ENCODE measurements around the gene CCDC78. TPM values are rescaled to one million over a fixed set of nuclear protein-coding genes. Genes with fewer than 3 reads are reported as not detected.
A peak's percentile ranks its signal among the peaks of the same experiment; 100 is the strongest.

Gene CCDC78
- 26.4 TPM for polyA plus RNA-seq (2012; ENCODE audit: insufficient read depth, insufficient read length, low read depth)

DNA sequence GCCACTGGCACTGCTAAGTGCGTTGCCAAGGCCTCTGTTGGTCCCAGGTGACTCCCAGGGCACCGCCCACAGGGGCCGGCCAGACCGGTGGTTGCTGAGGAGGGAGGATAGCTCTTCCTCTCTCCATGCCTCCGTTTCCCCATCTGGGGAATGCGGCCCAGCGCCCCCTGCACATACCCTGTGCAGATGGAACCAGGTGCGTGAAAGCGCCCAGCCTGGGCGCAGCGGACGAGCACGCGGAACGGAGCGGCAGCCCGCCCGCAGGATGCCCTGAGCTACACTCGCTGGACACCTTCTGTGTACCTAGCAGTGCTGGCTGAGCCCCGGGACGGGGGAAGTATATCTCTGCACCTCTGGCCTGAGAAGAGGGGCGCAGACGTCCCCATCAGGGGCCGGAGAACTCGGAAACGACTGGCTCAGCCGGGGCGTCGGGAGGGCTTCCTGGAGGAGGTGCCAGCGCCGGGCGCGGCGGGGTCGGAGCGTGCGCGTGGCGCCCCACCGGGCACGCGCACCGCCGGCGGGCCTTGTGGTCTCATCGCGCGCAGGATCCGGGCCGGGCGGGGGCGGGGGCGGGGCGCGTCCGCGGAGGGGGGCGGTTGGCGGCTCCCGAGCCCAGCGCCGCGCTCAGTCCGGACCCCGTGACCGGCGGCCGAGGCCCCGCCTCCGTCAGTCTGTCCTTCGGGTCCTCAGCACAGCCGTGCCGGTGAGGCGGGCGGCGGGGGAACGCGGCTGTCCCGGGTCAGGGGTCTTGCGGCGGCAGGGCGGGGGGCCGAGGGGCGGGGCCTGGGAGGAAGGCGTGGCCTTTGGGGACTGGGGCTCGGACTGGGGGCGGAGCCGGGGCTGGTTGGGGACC lies at the start of gene CCDC78, which contains the start of gene HAGHL:
CCDC78 (minus strand) TSS at position 6 of the 853 bp plus-strand sequence. CDS start 76 bp downstream, outside the sequence.
HAGHL (plus strand) TSS at position 669 of the 853 bp plus-strand sequence. CDS start 404 bp downstream, outside the sequence.
- Histone ChIP-seq H3K4me3 (ENCODE audit: low read depth, low read length) (peak within 1 kb of the TSS; percentile 83), H3K9me3 (no peaks in the 10 kb centered on the region), H3K4me1 (peaks cover 11% of the 10 kb centered on the region), H3K27me3 (no peaks in the 10 kb centered on the region), H3K36me3 (peaks cover 41% of the 10 kb centered on the region)
- DNase-seq, result peak; percentile 88
- TF ChIP-seq, protein P1, sequence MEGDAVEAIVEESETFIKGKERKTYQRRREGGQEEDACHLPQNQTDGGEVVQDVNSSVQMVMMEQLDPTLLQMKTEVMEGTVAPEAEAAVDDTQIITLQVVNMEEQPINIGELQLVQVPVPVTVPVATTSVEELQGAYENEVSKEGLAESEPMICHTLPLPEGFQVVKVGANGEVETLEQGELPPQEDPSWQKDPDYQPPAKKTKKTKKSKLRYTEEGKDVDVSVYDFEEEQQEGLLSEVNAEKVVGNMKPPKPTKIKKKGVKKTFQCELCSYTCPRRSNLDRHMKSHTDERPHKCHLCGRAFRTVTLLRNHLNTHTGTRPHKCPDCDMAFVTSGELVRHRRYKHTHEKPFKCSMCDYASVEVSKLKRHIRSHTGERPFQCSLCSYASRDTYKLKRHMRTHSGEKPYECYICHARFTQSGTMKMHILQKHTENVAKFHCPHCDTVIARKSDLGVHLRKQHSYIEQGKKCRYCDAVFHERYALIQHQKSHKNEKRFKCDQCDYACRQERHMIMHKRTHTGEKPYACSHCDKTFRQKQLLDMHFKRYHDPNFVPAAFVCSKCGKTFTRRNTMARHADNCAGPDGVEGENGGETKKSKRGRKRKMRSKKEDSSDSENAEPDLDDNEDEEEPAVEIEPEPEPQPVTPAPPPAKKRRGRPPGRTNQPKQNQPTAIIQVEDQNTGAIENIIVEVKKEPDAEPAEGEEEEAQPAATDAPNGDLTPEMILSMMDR (IDR thresholded peaks at IDR 0.05; ENCODE audit: low read depth, low read length), result no peak

DNA sequence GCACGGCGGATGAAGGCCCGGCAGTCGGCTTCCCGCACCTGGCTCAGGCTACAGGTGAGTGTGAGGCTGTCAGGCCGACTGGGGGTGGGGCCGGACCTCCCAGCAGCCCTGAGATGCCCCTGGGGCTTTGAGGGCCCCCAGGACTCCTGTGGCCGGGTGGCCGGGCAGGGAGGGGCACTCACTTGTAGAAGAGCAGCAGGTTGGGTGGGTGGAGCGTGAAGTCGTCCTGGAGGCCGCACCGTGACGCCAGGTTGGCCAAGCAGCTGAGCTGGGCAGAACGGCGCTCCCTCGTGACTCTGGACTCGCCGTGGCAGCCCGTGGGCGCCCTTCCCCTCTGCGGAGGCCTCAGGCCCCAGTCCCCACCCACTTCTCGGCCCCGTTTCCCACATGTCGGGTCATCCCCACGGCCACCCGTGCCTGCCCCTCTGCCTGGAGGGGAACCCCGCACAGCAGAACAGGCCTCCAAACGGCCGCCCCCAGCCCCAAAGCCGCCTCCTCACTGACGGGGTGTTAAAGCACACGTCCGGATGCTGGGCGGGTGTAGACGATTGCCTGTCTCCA lies 49.1 kb upstream of the CCDC78 start:
- no peaks in the 10 kb centered on the region for H3K9me3 ChIP-seq
- H3K4me3 ChIP-seq (ENCODE audit: low read depth, low read length), result no peak overlapping the region
- H3K27me3 ChIP-seq, result no peaks in the 10 kb centered on the region
- TF ChIP-seq, protein P1 (IDR thresholded peaks at IDR 0.05; ENCODE audit: low read depth, low read length), result no peak
- no peaks in the 10 kb centered on the region for H3K36me3 ChIP-seq
- DNase-seq, result no peak
- H3K4me1 ChIP-seq, result no peaks in the 10 kb centered on the region

DNA sequence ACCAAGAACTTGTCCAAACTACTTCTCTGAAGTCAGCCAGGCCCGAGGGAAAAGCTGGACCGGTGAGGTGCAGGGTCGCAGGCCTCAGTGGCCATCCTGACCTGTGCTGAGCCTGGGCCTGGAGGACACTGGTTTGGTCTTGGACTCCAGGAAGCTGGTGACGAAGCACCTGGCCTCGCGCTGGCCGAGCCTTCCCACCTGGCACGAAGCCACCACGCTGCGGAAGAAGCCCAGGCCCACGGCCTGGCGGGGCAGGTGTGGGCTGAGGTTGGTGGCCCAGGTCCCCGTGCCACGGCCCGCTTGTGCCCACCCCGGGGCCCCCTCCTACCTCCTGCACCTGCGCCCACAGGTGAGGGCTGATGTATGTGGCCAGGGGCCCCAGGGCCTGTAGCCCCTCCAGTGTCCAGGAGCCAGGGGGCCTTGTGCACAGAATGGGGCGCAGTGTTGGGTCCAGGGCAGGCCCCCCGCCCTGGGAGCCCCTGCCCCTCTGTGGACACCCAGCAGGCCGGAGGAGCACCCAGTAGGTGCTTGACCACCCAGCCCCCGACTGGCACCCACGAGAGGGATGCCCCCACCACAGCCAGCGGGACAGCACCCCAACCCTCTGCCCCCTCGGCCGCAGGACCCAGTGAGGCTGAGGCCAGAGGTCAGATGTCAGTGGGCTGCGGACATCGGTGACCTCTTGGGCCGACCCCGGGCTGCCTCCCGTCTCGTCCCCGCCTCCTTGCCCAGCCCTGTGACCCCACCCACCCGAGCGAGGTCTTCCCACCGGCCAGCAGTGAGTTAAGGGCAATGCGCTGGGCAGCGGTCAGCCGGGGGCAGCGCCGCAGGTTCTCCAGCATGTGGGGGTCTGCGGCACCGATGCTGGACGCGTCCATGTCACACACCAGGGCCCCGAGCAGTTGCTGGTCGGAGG lies 48.1 kb upstream of the CCDC78 start:
- no peak overlapping the region for H3K4me3 ChIP-seq (ENCODE audit: low read depth, low read length)

DNA sequence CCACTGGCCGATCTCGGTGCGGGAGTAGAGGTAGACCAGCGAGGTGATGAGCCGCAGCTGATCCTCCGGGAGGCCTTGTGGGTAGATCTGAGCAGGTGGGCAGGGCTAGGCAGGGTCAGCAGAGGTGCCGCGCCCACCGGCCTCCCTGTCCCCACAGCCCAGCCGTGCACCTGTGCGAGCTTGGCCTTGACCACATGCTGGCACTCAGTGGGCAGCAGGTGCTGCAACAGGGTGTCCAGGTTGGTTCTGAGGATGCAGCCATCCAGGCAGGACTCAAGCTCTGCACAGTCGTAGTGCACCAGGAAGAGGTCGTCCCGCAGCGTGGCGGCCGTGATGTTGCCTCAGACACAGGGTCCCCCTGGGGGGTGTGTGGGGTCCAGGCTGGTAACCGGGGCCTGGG lies 46.7 kb upstream of the CCDC78 start:
- TF ChIP-seq, protein P1 (IDR thresholded peaks at IDR 0.05; ENCODE audit: low read depth, low read length), result no peak
- Histone ChIP-seq H3K36me3 (no peaks in the 10 kb centered on the region), H3K27me3 (no peaks in the 10 kb centered on the region), H3K9me3 (no peaks in the 10 kb centered on the region), H3K4me3 (ENCODE audit: low read depth, low read length) (no peak overlapping the region), H3K4me1 (no peaks in the 10 kb centered on the region)
- DNase-seq, result no peak

More for the DNA sequence above, 48.1 kb upstream of the CCDC78 start:
- Histone ChIP-seq H3K36me3 (no peaks in the 10 kb centered on the region), H3K27me3 (no peaks in the 10 kb centered on the region), H3K4me1 (no peaks in the 10 kb centered on the region), H3K9me3 (no peaks in the 10 kb centered on the region)
- DNase-seq, result no peak
- TF ChIP-seq, protein P1 (IDR thresholded peaks at IDR 0.05; ENCODE audit: low read depth, low read length), result no peak

DNA sequence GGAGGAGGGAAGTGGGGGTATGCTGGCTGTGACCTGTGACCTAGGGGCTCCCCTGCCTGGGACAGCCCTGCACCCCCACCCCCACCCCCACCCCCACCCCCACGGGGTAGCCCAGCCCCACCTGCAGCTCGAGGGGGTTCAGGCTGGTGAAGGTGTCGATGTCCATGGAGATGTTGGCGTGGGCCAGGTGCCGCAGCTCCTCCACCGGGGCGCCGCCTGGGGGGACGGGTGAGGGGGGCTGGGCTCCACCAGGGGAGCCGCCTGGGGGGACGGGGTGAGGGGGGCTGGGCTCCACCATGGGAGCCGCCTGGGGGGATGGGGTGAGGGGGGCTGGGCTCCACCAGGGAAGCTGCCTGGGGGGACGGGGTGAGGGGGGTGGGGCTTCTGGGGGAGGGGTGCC lies 44.2 kb upstream of the CCDC78 start:
- Histone ChIP-seq H3K9me3 (no peaks in the 10 kb centered on the region), H3K27me3 (no peaks in the 10 kb centered on the region), H3K4me1 (no peaks in the 10 kb centered on the region), H3K4me3 (ENCODE audit: low read depth, low read length) (no peak overlapping the region), H3K36me3 (no peaks in the 10 kb centered on the region)
- DNase-seq, result no peak
- TF ChIP-seq, protein P1 (IDR thresholded peaks at IDR 0.05; ENCODE audit: low read depth, low read length), result no peak
